ENCODE measurements around the gene TSPAN6.

The TSPAN6 gene, protein sequence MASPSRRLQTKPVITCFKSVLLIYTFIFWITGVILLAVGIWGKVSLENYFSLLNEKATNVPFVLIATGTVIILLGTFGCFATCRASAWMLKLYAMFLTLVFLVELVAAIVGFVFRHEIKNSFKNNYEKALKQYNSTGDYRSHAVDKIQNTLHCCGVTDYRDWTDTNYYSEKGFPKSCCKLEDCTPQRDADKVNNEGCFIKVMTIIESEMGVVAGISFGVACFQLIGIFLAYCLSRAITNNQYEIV

GRCh38 chrX:100636321-100636991, at the start of gene TSPAN6:
Gene TSPAN6 (minus strand): TSS chrX:100636806. CDS start chrX:100636694, 112 bp downstream.
- DNase-seq (ENCODE audit: low read depth in 1 of 2, low spot score in 1 of 2) = peak; percentile 45 to 46

- no peak for DNase-seq (ENCODE audit: low read depth in 1 of 2, low spot score in 1 of 2)
Measured at GRCh38 chrX:100685997-100686305, 49.3 kb upstream of the TSPAN6 start.

GRCh38 chrX:100685284-100685996, 48.8 kb upstream of the TSPAN6 start:
- peak; percentile 12 to 36 for DNase-seq (ENCODE audit: low read depth in 1 of 2, low spot score in 1 of 2)

GRCh38 chrX:100682939-100683338, 46.3 kb upstream of the TSPAN6 start:
- no peak for DNase-seq (ENCODE audit: low read depth in 1 of 2, low spot score in 1 of 2)

- DNase-seq (ENCODE audit: low read depth in 1 of 2, low spot score in 1 of 2) = no peak
Measured at GRCh38 chrX:100681599-100681998, 45.0 kb upstream of the TSPAN6 start.

- no peak for DNase-seq (ENCODE audit: low read depth in 1 of 2, low spot score in 1 of 2)
Measured at GRCh38 chrX:100680756-100681155, 44.1 kb upstream of the TSPAN6 start.

DNA sequence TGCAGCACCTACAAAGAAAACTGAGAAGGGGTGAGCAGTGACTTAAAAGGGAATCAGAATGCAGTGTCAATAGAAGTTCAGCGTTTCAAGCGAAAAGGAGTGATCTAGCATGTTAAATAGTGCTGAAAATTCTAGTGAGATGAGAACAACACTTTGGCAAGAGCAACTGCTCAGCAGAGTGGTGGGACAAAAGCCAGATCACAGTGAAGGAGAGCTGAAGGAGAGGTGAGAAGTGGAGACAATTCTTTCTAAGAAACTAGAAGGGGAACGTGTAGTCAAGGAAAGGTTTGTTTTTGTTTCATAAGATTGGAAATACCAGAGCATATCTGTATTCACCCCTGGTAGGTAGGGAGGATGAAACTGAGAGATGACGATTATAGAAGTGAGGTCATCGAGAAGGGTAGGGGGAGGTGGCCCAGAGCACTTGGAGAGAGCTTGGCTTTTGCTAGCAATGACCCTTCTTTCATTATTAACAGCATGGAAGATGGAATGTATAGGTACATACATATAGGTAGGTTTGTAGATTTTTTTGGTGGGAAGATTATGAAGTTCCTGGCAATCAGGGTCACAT, 41.1 kb upstream of the TSPAN6 start:
- DNase-seq (ENCODE audit: low read depth in 1 of 2, low spot score in 1 of 2) = no peak

DNA sequence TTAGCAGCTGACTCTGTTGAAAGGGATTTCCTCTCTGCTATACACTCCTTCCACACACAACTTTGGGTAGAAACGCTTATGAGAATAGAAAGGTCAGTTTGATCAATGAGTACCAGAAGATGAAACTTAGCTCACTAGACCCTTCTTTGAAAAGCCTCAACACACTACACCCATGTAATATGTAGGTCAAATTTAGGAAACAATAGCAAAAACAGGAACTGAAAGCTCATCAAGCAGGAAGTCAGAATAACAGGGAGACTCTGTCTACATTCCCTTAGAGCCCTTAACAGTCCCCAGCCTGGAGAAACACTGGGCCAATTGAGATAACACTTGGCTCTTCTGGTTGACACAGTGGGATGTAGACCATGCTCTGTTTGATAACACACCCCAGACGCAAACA, 38.1 kb upstream of the TSPAN6 start:
- no peak for DNase-seq (ENCODE audit: low read depth in 1 of 2, low spot score in 1 of 2)

DNA sequence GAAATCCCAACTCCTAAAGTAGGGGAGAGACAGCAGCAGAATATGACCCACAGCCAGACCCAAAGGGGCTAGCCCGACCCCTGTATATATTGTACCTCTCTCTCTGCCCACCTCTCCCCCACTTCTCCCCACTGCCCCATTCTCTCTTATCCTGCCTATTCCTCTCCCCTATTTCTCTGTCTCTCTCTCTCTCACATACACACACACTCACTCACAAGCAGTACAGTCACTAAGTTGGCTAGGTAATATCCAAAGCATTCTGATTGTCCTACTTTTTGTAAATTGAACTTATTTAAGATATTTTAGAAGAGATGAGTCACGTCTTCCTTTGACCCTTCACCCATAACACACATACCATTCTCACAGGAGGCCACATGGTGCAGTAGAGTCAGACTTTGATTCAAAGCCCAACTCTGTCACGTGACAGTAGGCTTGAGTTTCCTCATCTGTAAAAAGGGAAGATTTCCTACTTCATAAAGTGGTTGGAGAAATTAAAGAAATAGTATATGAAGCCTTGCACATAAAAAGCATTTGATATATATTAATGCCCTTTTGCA, 36.9 kb upstream of the TSPAN6 start:
- no peak for DNase-seq (ENCODE audit: low read depth in 1 of 2, low spot score in 1 of 2)

DNA sequence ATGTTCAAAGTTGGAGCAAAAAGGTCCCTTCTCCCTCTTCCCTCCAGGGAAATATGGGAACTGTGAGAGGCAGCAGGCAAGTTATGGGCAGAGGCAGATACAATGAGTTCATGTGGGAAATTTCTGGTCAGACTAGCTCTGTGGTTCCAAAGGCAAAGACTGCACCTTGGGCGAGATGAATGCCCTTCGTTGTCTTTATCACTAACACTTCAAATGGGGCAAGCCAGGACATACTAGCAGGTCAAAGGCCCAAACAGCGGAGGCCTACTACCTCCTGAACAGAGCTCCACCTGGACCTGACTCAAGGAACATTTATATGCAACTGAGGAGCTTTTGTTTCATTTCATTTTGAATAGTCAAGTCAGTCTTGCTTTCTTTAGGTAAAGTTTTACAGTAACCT, 36.4 kb upstream of the TSPAN6 start:
- DNase-seq (ENCODE audit: low read depth in 1 of 2, low spot score in 1 of 2) = no peak

- no peak for DNase-seq (ENCODE audit: low read depth in 1 of 2, low spot score in 1 of 2)
Measured at GRCh38 chrX:100663642-100664041, 27.0 kb upstream of the TSPAN6 start.

- no peak for DNase-seq (ENCODE audit: low read depth in 1 of 2, low spot score in 1 of 2)
Measured at GRCh38 chrX:100662796-100663195, 26.2 kb upstream of the TSPAN6 start.

DNA sequence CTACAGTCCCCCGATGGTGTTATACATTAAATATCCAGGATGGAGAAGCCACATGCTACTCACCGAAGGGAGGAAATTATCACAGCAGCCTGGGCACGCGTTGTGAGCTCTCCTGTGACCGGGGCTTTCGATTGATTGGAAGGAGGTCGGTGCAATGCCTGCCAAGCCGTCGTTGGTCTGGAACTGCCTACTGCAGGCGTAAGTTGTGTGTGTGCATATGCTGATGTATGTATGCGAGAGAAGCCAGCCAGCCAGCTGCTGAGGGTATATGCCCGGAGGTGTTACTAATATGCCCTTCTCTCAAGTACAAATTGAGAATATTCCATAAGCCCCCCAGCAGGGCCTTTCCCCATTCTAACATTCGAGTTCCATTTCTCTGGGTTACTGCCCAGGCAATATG, 25.6 kb upstream of the TSPAN6 start:
- no peak for DNase-seq (ENCODE audit: low read depth in 1 of 2, low spot score in 1 of 2)

GRCh38 chrX:100659431-100660137, 23.0 kb upstream of the TSPAN6 start:
- no peak for DNase-seq (ENCODE audit: low read depth in 1 of 2, low spot score in 1 of 2)

DNA sequence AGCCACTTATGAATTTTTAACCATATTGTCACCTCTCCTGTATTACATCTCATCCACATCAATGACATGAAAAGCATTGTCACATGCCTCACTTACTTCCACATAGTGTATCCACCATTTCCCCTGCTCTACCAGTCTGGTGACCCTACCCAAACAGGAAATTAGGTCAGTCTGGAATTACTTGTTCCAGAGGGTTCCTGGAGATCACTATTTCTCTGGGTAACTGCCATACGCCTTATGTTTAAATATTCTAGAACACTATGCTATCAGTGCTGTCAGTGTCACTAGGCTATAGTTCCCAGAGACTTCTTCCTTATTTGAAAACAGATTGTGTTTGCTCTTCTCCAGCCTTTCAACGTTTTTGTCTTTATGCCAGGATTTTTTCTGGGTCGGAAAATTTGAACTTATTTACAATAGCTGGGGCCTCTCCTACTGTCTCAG, 22.4 kb upstream of the TSPAN6 start:
- DNase-seq (ENCODE audit: low read depth in 1 of 2, low spot score in 1 of 2) = no peak

GRCh38 chrX:100654261-100654660, 17.7 kb upstream of the TSPAN6 start:
- DNase-seq (ENCODE audit: low read depth in 1 of 2, low spot score in 1 of 2) = no peak

- DNase-seq (ENCODE audit: low read depth in 1 of 2, low spot score in 1 of 2) = no peak
Measured at GRCh38 chrX:100652266-100652665, 15.7 kb upstream of the TSPAN6 start.

GRCh38 chrX:100650841-100651240, 14.2 kb upstream of the TSPAN6 start:
- no peak for DNase-seq (ENCODE audit: low read depth in 1 of 2, low spot score in 1 of 2)

- DNase-seq (ENCODE audit: low read depth in 1 of 2, low spot score in 1 of 2) = no peak
Measured at GRCh38 chrX:100649550-100650356, 13.1 kb upstream of the TSPAN6 start.
